GM06990 (cell line): ENCODE data around the gene BIRC6.

Experiments used
- DNase-seq: peaks from one replicate; pipeline ENCODE4 v3.0.0-alpha.2; 2011; ENCODE audit not compliant: insufficient read length; ENCODE audit errors: extremely low read depth
- H3K27me3 ChIP-seq: replicated peaks from 2 replicates; pipeline ENCODE4 v1.6.0; 2011; ENCODE audit warnings: low read length; ENCODE audit not compliant: control insufficient read depth, insufficient read depth
- H3K36me3 ChIP-seq: 2 replicates; pipeline ENCODE4 v1.5.1; 2011; ENCODE audit warnings: low read length; ENCODE audit not compliant: control insufficient read depth, insufficient read depth
- H3K4me3 ChIP-seq: replicated peaks from 2 replicates; pipeline ENCODE4 v1.5.1; 2011; ENCODE audit warnings: low read depth, mild to moderate bottlenecking, control low read depth, low read length
- CTCF ChIP-seq: IDR thresholded peaks from 2 replicates; pipeline ENCODE4 v1.5.1; 2011; ENCODE audit warnings: low read length, control low read depth, mild to moderate bottlenecking, inconsistent platforms; ENCODE audit not compliant: insufficient read depth, poor library complexity, severe bottlenecking

The BIRC6 gene

DNA sequence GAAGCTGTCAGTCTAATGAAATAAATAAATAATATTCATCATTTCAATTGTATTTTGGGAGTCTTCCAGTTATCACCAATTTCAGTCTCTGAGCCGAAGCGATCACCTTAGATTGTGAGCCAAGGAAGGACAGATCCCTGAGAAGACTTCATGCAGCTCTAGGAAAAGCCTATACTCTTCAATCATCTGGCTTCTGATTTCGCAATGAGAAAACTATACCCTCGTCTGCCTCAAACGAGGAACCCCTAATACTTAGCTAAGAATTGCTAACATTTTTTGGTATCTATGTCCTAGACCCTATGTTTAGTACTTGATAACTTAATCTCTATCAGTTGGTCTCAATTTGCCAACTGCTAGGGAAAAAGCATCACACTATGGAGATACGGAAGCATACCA is 266.5 kb downstream of the BIRC6 start:
- TF ChIP-seq CTCF, result no peak
- DNase-seq, result no peak

DNA sequence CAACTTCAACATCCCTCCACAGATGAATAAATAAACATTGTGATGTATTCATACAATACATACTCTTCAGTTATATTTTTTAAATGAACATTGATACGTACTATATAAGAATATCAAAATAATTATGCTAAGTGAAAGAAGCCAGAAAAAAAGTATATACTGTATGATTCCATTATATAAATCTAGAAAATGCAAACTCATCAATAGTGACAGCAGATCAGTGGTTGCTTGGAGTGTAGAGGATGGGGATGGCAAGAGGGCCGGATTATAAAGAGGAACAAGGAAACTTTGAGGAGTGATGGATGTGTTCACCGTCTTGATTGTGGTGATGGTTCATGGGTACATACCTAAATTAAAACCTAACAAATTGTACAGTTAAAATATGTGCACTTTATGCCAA is 268.0 kb downstream of the BIRC6 start:
- no peak for TF ChIP-seq CTCF
- H3K36me3 ChIP-seq, result peaks cover 1% of the 10 kb centered on the region; the same call in 1 of the 2 replicates
- DNase-seq, result no peak
- no peak overlapping the region for H3K4me3 ChIP-seq
- no peaks in the 10 kb centered on the region for H3K27me3 ChIP-seq

More for the DNA sequence above, 266.5 kb downstream of the BIRC6 start:
- Histone ChIP-seq H3K27me3 (no peaks in the 10 kb centered on the region), H3K36me3 (peaks cover 1% of the 10 kb centered on the region), H3K4me3 (no peak overlapping the region)

DNA sequence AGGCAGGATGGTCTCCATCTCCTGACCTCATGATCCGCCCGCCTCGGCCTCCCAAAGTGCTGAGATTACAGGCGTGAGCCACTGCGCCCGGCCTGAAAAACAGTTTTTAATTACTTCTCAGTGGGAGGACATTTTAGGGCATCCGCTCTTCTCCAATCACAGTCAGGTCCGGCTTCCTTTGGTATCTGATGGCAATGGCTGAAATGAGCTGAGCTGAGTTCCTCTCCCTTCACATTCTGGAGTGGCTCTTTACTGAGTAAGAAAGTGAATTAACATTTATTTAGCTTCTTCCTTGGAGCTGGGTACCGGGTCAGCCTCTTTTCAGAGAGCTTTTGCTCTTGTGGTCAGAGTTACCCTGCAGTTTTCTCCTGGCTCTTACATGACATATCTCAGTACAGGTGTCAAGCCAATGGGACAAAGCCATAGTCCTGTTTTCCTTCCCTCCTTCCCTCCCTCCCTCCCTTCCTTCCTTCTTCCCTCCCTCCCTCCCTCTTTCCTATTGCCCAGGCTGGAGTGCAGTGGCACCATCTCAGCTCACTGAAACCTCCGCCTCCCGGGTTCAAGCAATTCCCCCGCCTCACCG is 269.9 kb downstream of the BIRC6 start:
- DNase-seq, result no peak
- no peak for TF ChIP-seq CTCF
- Histone ChIP-seq H3K27me3 (no peaks in the 10 kb centered on the region), H3K36me3 (peaks cover 1% of the 10 kb centered on the region), H3K4me3 (no peak overlapping the region)

- TF ChIP-seq CTCF, result no peak
- Histone ChIP-seq H3K4me3 (peak overlapping the region; percentile 84), H3K27me3 (no peaks in the 10 kb centered on the region), H3K36me3 (no peaks in the 10 kb centered on the region; the same call in 1 of the 2 replicates)
- DNase-seq, result no peak
Observed at GRCh38 chr2:32627441-32627813, 270.6 kb downstream of the BIRC6 start.

DNA sequence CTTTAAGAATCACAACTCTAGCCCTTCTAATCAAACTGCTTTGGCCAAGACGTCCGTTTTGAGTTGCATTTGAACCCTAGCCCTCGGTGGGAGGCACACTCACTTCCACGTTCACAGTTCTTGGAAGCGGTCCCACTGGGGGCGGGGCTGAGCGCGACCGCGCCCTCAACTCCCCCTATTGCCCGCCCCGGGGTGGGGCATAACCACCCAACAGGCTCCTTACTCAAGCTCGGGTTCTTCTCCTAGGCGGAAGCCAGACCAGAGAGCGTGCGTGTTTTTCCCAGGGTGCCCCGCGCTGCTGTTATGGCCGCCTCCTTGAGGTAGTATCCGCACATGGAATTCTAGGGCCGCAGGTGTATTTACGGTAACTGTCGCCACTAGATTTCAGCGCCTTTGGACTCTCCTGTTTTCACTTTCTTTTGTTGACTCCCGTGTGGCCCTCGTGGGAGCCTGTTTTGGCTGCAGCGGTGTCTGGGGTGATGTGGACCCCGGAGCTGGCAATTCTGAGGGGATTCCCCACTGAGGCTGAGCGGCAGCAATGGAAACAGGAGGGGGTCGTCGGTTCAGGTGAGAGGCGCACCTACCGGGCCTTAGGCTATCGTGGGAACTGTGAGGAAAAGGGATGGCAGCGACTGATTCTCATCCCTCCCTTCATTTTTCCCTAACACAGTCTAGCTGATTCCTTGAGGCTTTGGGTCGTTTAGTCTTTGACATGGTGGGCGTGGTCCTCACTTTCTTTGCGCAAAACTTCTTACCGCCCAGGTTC is 271.2 kb downstream of the BIRC6 start, which contains the start of gene TTC27:
Gene TTC27 (plus strand): TSS at position 237 of the 766 bp plus-strand sequence. CDS start 243 bp downstream, at position 480.
- peak; percentile 95 for DNase-seq
- no peaks in the 10 kb centered on the region for H3K27me3 ChIP-seq
- H3K4me3 ChIP-seq, result peak within 1 kb of the TSS; percentile 84
- TF ChIP-seq CTCF, result no peak
- H3K36me3 ChIP-seq, result no peaks in the 10 kb centered on the region; the same call in 1 of the 2 replicates

DNA sequence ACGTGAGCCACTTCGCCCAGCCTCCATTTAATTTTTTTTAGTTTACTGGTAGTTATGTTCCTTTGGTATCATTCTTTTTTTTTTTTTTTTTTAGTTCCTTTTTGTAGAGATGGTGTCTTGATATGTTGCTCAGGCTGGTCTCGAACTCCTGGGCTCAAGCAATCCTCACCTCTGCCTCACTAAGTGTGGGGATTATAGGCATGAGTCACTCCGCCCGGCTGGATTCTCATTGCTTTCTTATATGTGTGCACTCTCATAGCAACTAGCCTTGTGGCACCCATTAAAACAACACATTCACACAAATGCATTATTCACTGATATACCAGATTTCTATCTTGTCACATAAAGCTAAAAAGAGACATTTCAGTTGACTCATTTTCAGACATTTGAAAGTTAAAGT is 275.3 kb downstream of the BIRC6 start:
- H3K4me3 ChIP-seq, result no peak overlapping the region
- no peak for DNase-seq
- H3K27me3 ChIP-seq, result no peaks in the 10 kb centered on the region
- H3K36me3 ChIP-seq, result no peaks in the 10 kb centered on the region; the same call in 1 of the 2 replicates
- no peak for TF ChIP-seq CTCF
